WERI-Rb-1 (cell line): ENCODE measurements around the gene TENM4.

Experiments used
- DNase-seq: peaks from one replicate; pipeline ENCODE4 v3.0.0-alpha.2; 2020
- H3K27ac ChIP-seq: fragments of 250-450 bp; sonication (Bioruptor Pico); 2 replicates; pipeline ENCODE4 v1.5.1; 2020; ENCODE audit warnings: mild to moderate bottlenecking, moderate library complexity
- H3K27me3 ChIP-seq: fragments of 250-450 bp; sonication (Bioruptor Pico); 2 replicates; pipeline ENCODE4 v1.5.1; 2021; ENCODE audit warnings: mild to moderate bottlenecking, low read depth, moderate library complexity; ENCODE audit not compliant: insufficient read depth, severe bottlenecking
- H3K36me3 ChIP-seq: fragments of 250-450 bp; sonication (Bioruptor Pico); 2 replicates; pipeline ENCODE4 v1.5.1; 2020; ENCODE audit warnings: mild to moderate bottlenecking, moderate library complexity
- H3K4me3 ChIP-seq: 2 replicates; pipeline ENCODE4 v1.5.1; 2011; ENCODE audit warnings: low read depth, mild to moderate bottlenecking, control low read depth, low read length
- H3K9me3 ChIP-seq: fragments of 250-450 bp; sonication (Bioruptor Pico); 2 replicates; pipeline ENCODE4 v1.5.1; 2021; ENCODE audit warnings: mild to moderate bottlenecking, moderate library complexity; ENCODE audit not compliant: severe bottlenecking
- CTCF ChIP-seq: IDR thresholded peaks from 2 replicates; pipeline ENCODE4 v1.5.1; 2011; ENCODE audit warnings: low read depth, mild to moderate bottlenecking, control low read depth, inconsistent platforms, low read length

Gene TENM4

GRCh38 chr11:78773077-78773476 lies 667.8 kb downstream of the TENM4 start:
- H3K27me3 ChIP-seq: peaks cover 29% of the 10 kb centered on the region
- no peak overlapping the region for H3K4me3 ChIP-seq
- H3K36me3 ChIP-seq: no peaks in the 10 kb centered on the region
- DNase-seq: no peak
- H3K9me3 ChIP-seq: no peaks in the 10 kb centered on the region
- no peak for TF ChIP-seq CTCF
- no peak overlapping the region for H3K27ac ChIP-seq

GRCh38 chr11:78772186-78772585 lies 668.6 kb downstream of the TENM4 start:
- no peaks in the 10 kb centered on the region for H3K9me3 ChIP-seq
- H3K27me3 ChIP-seq: peaks cover 33% of the 10 kb centered on the region
- H3K4me3 ChIP-seq: no peak overlapping the region
- no peak overlapping the region for H3K27ac ChIP-seq
- no peak for TF ChIP-seq CTCF
- no peaks in the 10 kb centered on the region for H3K36me3 ChIP-seq
- no peak for DNase-seq

- no peaks in the 10 kb centered on the region for H3K36me3 ChIP-seq
- DNase-seq: no peak
- peaks cover 33% of the 10 kb centered on the region for H3K27me3 ChIP-seq
- no peak overlapping the region for H3K27ac ChIP-seq
- H3K9me3 ChIP-seq: no peaks in the 10 kb centered on the region
- no peak for TF ChIP-seq CTCF
- no peak overlapping the region for H3K4me3 ChIP-seq
Measured at GRCh38 chr11:78770931-78771330, 669.9 kb downstream of the TENM4 start.

- Histone ChIP-seq H3K27ac (no peak overlapping the region), H3K9me3 (no peaks in the 10 kb centered on the region), H3K27me3 (peaks cover 33% of the 10 kb centered on the region), H3K36me3 (no peaks in the 10 kb centered on the region), H3K4me3 (no peak overlapping the region)
- TF ChIP-seq CTCF: no peak
- DNase-seq: no peak
Measured at GRCh38 chr11:78768971-78769370, 671.9 kb downstream of the TENM4 start.

GRCh38 chr11:78768345-78768744 lies 672.5 kb downstream of the TENM4 start:
- Histone ChIP-seq H3K4me3 (no peak overlapping the region), H3K36me3 (no peaks in the 10 kb centered on the region), H3K27ac (no peak overlapping the region), H3K27me3 (peaks cover 28% of the 10 kb centered on the region), H3K9me3 (no peaks in the 10 kb centered on the region)
- no peak for TF ChIP-seq CTCF
- no peak for DNase-seq
